Central memory CD8-positive, alpha-beta T cell (primary cell): Measurements from ENCODE around the gene GNAS-AS1.

Experiments
- ATAC-seq: fragments of 150-1000 bp; cut with Tn5 transposase; replicated peaks from 2 replicates; pipeline ENCODE4 v1.10.0; 2022; ENCODE audit warnings: mild to moderate bottlenecking, moderate FRiP score, moderate number of reproducible peaks; ENCODE audit not compliant: poor library complexity, severe bottlenecking; ENCODE audit errors: extremely low read depth
- DNase-seq, 2 donors: peaks; one replicate each; pipeline ENCODE4 v3.0.0; 2021; ENCODE audit warnings: low spot score in 2 of 2
- H3K27ac Mint-ChIP-seq: one replicate; pipeline ENCODE4 v1.8.0; 2022; ENCODE audit warnings: low read depth, mild to moderate bottlenecking, moderate library complexity, mixed read lengths
- H3K27me3 Mint-ChIP-seq: one replicate; pipeline ENCODE4 v1.8.0; 2022; ENCODE audit warnings: mixed read lengths
- H3K36me3 Mint-ChIP-seq: one replicate; pipeline ENCODE4 v1.8.0; 2022; ENCODE audit warnings: mild to moderate bottlenecking, moderate library complexity, mixed read lengths; ENCODE audit not compliant: insufficient read depth
- H3K4me1 Mint-ChIP-seq: one replicate; pipeline ENCODE4 v1.8.0; 2022; ENCODE audit warnings: mixed read lengths
- H3K4me3 Mint-ChIP-seq: one replicate; pipeline ENCODE4 v1.8.0; 2022; ENCODE audit warnings: mild to moderate bottlenecking, moderate library complexity, mixed read lengths
- H3K9me3 Mint-ChIP-seq: one replicate; pipeline ENCODE4 v1.8.0; 2022; ENCODE audit warnings: mixed read lengths

GNAS-AS1 gene

GRCh38 chr20:58868795-58869194, 18.1 kb upstream of the GNAS-AS1 start:
- H3K36me3 Mint-ChIP-seq: no peaks in the 10 kb centered on the region
- no peak overlapping the region for H3K27ac Mint-ChIP-seq
- DNase-seq (no peak), ATAC-seq (no peak)
- H3K4me3 Mint-ChIP-seq: no peak overlapping the region
- H3K9me3 Mint-ChIP-seq: no peaks in the 10 kb centered on the region
- H3K4me1 Mint-ChIP-seq: peaks cover 5% of the 10 kb centered on the region
- H3K27me3 Mint-ChIP-seq: peaks cover 6% of the 10 kb centered on the region

DNA sequence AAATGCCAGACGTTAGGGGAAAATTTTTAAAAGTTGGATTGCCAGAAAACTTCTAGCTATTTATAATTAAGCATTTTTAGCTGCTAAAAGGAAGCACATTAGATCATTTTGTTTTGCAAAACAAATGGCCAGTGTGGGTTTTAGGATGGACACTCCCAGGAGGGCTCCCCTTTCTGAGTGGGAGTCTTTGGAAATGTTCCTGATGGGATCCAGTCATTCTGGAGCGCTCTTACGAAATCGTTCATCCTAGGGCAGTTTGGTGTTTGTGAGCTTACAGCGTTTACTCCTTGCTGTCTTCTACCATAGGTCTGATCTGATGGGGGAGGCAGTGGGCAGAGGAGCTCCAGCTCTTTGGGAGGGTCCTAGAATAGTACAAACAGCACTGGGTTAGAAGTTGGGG, 16.5 kb upstream of the GNAS-AS1 start:
- H3K4me3 Mint-ChIP-seq: no peak overlapping the region
- H3K27me3 Mint-ChIP-seq: peaks cover 21% of the 10 kb centered on the region
- H3K9me3 Mint-ChIP-seq: no peaks in the 10 kb centered on the region
- no peaks in the 10 kb centered on the region for H3K36me3 Mint-ChIP-seq
- H3K27ac Mint-ChIP-seq: no peak overlapping the region
- ATAC-seq (no peak), DNase-seq (no peak)
- peaks cover 5% of the 10 kb centered on the region for H3K4me1 Mint-ChIP-seq

DNA sequence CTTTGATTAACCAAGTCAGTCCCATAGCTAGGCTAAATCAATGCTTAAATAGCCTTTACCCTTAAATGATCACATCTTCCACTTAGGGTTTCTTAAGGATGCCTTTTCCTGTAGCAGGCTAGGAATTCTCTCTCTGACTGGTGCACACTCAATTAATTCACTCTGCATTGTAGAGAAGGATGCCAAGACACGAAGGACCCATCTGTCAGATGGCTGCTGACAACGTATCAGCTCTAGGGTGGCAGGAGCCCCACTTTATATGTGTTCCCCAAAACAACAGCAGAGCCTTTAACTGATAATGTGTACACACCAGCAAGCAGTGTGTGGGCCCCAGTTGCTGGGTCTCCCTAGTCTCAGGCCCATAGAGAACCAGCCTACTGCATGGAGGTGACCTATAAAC, 15.1 kb upstream of the GNAS-AS1 start:
- no peaks in the 10 kb centered on the region for H3K36me3 Mint-ChIP-seq
- H3K4me1 Mint-ChIP-seq: peaks cover 5% of the 10 kb centered on the region
- DNase-seq: no peak
- no peaks in the 10 kb centered on the region for H3K9me3 Mint-ChIP-seq
- ATAC-seq: no peak
- no peak overlapping the region for H3K27ac Mint-ChIP-seq
- peaks cover 34% of the 10 kb centered on the region for H3K27me3 Mint-ChIP-seq
- no peak overlapping the region for H3K4me3 Mint-ChIP-seq

GRCh38 chr20:58864346-58864745, 13.6 kb upstream of the GNAS-AS1 start:
- Mint-ChIP-seq H3K36me3 (no peaks in the 10 kb centered on the region), H3K27me3 (peaks cover 43% of the 10 kb centered on the region), H3K4me3 (no peak overlapping the region), H3K27ac (no peak overlapping the region), H3K4me1 (no peaks in the 10 kb centered on the region), H3K9me3 (no peaks in the 10 kb centered on the region)
- ATAC-seq: no peak
- DNase-seq: no peak

DNA sequence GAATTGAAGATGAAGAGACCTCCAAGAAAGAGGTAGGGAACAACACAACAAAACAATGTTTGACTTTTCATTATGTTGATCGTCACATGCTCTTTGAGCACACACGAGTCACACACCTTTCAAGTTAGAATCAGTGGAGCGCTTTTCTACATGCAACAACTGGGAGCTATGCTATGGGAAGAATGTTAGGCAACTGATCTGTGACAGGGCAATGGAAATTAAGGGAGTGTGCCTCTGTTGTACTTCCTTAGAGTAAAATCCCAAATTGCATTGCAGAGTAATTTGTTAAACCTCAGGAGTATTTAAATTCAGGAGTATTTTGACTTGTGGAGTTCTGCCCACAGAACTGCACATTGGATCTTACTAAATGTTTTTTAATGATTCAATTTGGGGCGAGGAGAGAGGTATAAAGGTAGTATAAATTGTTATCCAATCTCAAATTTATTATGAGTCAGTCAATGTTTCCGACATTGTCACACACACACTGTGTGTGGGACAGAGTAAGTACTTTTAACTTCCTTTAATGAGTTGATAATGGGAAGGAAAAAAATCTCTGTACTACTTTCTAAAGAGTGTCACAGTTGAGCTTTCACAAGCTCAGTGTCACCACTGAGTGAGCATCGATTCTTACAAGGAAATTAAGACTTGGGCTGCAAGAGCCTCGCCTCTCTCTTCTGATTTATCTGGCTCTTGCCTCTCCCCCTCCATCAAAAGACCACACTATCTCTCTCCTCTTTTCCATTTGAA, 12.5 kb upstream of the GNAS-AS1 start:
- no peak for DNase-seq
- no peaks in the 10 kb centered on the region for H3K36me3 Mint-ChIP-seq
- H3K9me3 Mint-ChIP-seq: no peaks in the 10 kb centered on the region
- peaks cover 54% of the 10 kb centered on the region for H3K27me3 Mint-ChIP-seq
- no peak overlapping the region for H3K4me3 Mint-ChIP-seq
- H3K4me1 Mint-ChIP-seq: no peaks in the 10 kb centered on the region
- no peak for ATAC-seq
- H3K27ac Mint-ChIP-seq: no peak overlapping the region

GRCh38 chr20:58855506-58856389, 5.0 kb upstream of the GNAS-AS1 start:
- Mint-ChIP-seq H3K27ac (no peak overlapping the region), H3K4me3 (peak overlapping the region; percentile 52), H3K36me3 (peaks cover 4% of the 10 kb centered on the region), H3K9me3 (no peaks in the 10 kb centered on the region), H3K4me1 (peaks cover 28% of the 10 kb centered on the region), H3K27me3 (peaks cover 85% of the 10 kb centered on the region)
- DNase-seq (no peak), ATAC-seq (no peak)

- Mint-ChIP-seq H3K27me3 (peaks cover 85% of the 10 kb centered on the region), H3K4me1 (peaks cover 36% of the 10 kb centered on the region), H3K36me3 (peaks cover 5% of the 10 kb centered on the region), H3K27ac (no peak overlapping the region), H3K4me3 (peak overlapping the region; percentile 52), H3K9me3 (no peaks in the 10 kb centered on the region)
- no peak for ATAC-seq
- DNase-seq: no peak
Measured at GRCh38 chr20:58854638-58855471, 4.2 kb upstream of the GNAS-AS1 start.

DNA sequence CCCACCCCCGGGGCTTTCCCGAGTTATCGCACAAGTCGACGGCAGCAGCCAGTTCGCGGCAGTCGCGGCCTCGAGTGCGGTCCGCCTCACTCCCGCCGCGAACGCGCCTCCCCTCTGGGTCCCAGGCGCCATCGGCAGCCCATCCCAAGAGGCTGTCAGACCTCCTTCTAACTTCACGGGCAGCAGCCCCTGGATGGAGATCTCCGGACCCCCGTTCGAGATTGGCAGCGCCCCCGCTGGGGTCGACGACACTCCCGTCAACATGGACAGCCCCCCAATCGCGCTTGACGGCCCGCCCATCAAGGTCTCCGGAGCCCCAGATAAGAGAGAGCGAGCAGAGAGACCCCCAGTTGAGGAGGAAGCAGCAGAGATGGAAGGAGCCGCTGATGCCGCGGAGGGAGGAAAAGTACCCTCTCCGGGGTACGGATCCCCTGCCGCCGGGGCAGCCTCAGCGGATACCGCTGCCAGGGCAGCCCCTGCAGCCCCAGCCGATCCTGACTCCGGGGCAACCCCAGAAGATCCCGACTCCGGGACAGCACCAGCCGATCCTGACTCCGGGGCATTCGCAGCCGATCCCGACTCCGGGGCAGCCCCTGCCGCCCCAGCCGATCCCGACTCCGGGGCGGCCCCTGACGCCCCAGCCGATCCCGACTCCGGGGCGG, 3.4 kb upstream of the GNAS-AS1 start:
- DNase-seq: no peak
- H3K36me3 Mint-ChIP-seq: peaks cover 5% of the 10 kb centered on the region
- H3K4me3 Mint-ChIP-seq: peak overlapping the region; percentile 59

GRCh38 chr20:58853466-58853865, 2.8 kb upstream of the GNAS-AS1 start:
- peaks cover 82% of the 10 kb centered on the region for H3K27me3 Mint-ChIP-seq
- no peak overlapping the region for H3K4me3 Mint-ChIP-seq
- peaks cover 39% of the 10 kb centered on the region for H3K4me1 Mint-ChIP-seq
- DNase-seq (no peak), ATAC-seq (no peak)
- no peak overlapping the region for H3K27ac Mint-ChIP-seq
- H3K36me3 Mint-ChIP-seq: peaks cover 5% of the 10 kb centered on the region
- no peaks in the 10 kb centered on the region for H3K9me3 Mint-ChIP-seq

More for the DNA sequence above, 3.4 kb upstream of the GNAS-AS1 start:
- no peak for ATAC-seq
- Mint-ChIP-seq H3K4me1 (peaks cover 39% of the 10 kb centered on the region), H3K9me3 (no peaks in the 10 kb centered on the region), H3K27ac (no peak overlapping the region), H3K27me3 (peaks cover 86% of the 10 kb centered on the region)

GRCh38 chr20:58852543-58853271, 2.0 kb upstream of the GNAS-AS1 start, which contains the start of gene GNAS:
TSS of gene GNAS (plus strand) at chr20:58852716.
- DNase-seq (no peak), ATAC-seq (peak; percentile 38)
- Mint-ChIP-seq H3K4me1 (peaks cover 39% of the 10 kb centered on the region), H3K4me3 (peak within 1 kb of the TSS; percentile 86), H3K27ac (peak within 1 kb of the TSS; percentile 84), H3K27me3 (peaks cover 80% of the 10 kb centered on the region), H3K9me3 (no peaks in the 10 kb centered on the region), H3K36me3 (peaks cover 5% of the 10 kb centered on the region)

DNA sequence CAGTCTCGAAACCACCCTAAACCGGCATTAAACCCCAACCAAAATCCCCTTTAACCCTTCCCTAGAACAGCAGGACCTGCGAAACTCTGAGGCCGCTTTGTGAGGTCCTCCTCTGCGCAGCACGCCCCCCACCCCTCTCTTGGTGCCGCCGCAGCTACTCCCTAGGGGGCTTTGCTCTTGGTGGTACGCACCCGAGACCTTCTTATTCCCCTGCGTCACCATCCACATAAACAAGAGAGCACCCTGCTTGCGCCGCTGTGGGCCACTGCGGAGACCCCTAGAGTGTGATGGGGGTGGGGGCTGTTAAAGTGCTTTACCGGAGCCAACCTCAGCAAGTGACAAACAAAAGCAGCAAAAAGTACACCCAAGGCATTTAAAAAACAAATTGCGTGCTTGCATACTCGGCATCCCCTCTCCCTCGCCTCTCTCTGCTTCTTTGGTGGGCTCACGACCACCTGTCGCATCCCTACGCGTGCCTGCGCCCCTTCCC, 1.3 kb upstream of the GNAS-AS1 start:
- H3K4me1 Mint-ChIP-seq: peaks cover 39% of the 10 kb centered on the region
- DNase-seq (no peak), ATAC-seq (no peak)
- peaks cover 80% of the 10 kb centered on the region for H3K27me3 Mint-ChIP-seq
- peaks cover 5% of the 10 kb centered on the region for H3K36me3 Mint-ChIP-seq
- no peak overlapping the region for H3K27ac Mint-ChIP-seq
- H3K4me3 Mint-ChIP-seq: peak overlapping the region; percentile 86
- H3K9me3 Mint-ChIP-seq: no peaks in the 10 kb centered on the region
